ENCODE data around the gene NAPEPLD. TPM values are rescaled to one million over a fixed set of nuclear protein-coding genes. Genes with fewer than 3 reads are reported as not detected.
A peak's percentile ranks its signal among the peaks of the same experiment; 100 is the strongest.
"Not testable (repeated sequence)": the region's sequence is repeated elsewhere in the genome, so short reads cannot be mapped to it uniquely, and the experiment has no call there.

Gene NAPEPLD
- total RNA-seq, 1 experiment from 2014 or later = 22.6 TPM

- CTCF ChIA-PET = no interaction called here
Measured at GRCh38 chr7:103079836-103080235, 69.1 kb downstream of the NAPEPLD start.

GRCh38 chr7:103078226-103078625, 70.7 kb downstream of the NAPEPLD start:
- H3K4me2 ChIP-seq; DNase-seq; H3K9me2 ChIP-seq (ENCODE audit: insufficient read depth); H3K27me3 ChIP-seq (ENCODE audit: insufficient read depth, low read depth); BruUV-seq (replicated peaks); H3K36me3 ChIP-seq (ENCODE audit: low read depth); CTCF ChIA-PET; H4K20me1 ChIP-seq (ENCODE audit: insufficient read depth); H2AFZ ChIP-seq; H3K4me3 ChIP-seq; H3K9me3 ChIP-seq (ENCODE audit: insufficient read depth, low read depth); POLR2A ChIA-PET (ENCODE audit: unreplicated experiment); H3K27ac ChIP-seq: not testable (repeated sequence)
- Histone ChIP-seq H3F3A (ENCODE audit: insufficient read depth, low read depth) (peaks cover 21% of the 10 kb centered on the region; the same call in 1 of the 2 replicates), H3K4me1 (replicated peaks; ENCODE audit: insufficient read depth) (peaks cover 21% of the 10 kb centered on the region), H3K79me2 (ENCODE audit: low read depth) (peaks cover 54% of the 10 kb centered on the region)
- intact Hi-C loops (cut with micrococcal nuclease; ENCODE audit: unreplicated experiment) = loop anchor here (5.0 to 10.0 kb wide), 2 partner anchors 329 to 333 kb away; partner anchors contain the start of gene FAM185A

More at GRCh38 chr7:103079836-103080235, 69.1 kb downstream of the NAPEPLD start:
- H4K20me1 ChIP-seq (ENCODE audit: insufficient read depth) = no peaks in the 10 kb centered on the region; the same call in 1 of the 2 replicates
- no peaks in the 10 kb centered on the region for H3K9me3 ChIP-seq (ENCODE audit: insufficient read depth, low read depth)
- no peak overlapping the region for H2AFZ ChIP-seq
- H3K27ac ChIP-seq = no peak overlapping the region
- peaks cover 9% of the 10 kb centered on the region; the same call in 1 of the 2 replicates for H3F3A ChIP-seq (ENCODE audit: insufficient read depth, low read depth)
- peaks cover 54% of the 10 kb centered on the region for H3K79me2 ChIP-seq (ENCODE audit: low read depth)
- H3K4me3 ChIP-seq = no peak overlapping the region
- no peak overlapping the region for H3K4me2 ChIP-seq
- H3K36me3 ChIP-seq (ENCODE audit: low read depth) = peaks cover 3% of the 10 kb centered on the region; the same call in 1 of the 2 replicates
- POLR2A ChIA-PET (ENCODE audit: unreplicated experiment) = no interaction called here
- no peaks in the 10 kb centered on the region for H3K27me3 ChIP-seq (ENCODE audit: insufficient read depth, low read depth)
- H3K4me1 ChIP-seq (replicated peaks; ENCODE audit: insufficient read depth) = peaks cover 14% of the 10 kb centered on the region
- intact Hi-C loops (cut with micrococcal nuclease; ENCODE audit: unreplicated experiment) = loop anchor here (5.0 to 10.0 kb wide), 2 partner anchors 327 to 335 kb away; partner anchors contain the start of gene FAM185A
- H3K9me2 ChIP-seq (ENCODE audit: insufficient read depth) = no peaks in the 10 kb centered on the region
- BruUV-seq (replicated peaks) = no TSS peak
- DNase-seq = no peak
- no peak for TF ChIP-seq EZH2 (IDR thresholded peaks at IDR 0.05; ENCODE audit: low read depth)
- TF ChIP-seq CTCF (conservative IDR thresholded peaks at IDR 0.05) = no peak

- Histone ChIP-seq H3K9me3 (ENCODE audit: insufficient read depth, low read depth) (no peaks in the 10 kb centered on the region), H3K4me2 (peak overlapping the region; percentile 90; the same call in 1 of the 2 replicates), H4K20me1 (ENCODE audit: insufficient read depth) (no peaks in the 10 kb centered on the region; the same call in 1 of the 2 replicates), H3K4me1 (replicated peaks; ENCODE audit: insufficient read depth) (peaks cover 26% of the 10 kb centered on the region), H3K27ac (no peak overlapping the region), H3K36me3 (ENCODE audit: low read depth) (no peaks in the 10 kb centered on the region), H3K4me3 (no peak overlapping the region), H2AFZ (no peak overlapping the region), H3K27me3 (ENCODE audit: insufficient read depth, low read depth) (no peaks in the 10 kb centered on the region), H3K79me2 (ENCODE audit: low read depth) (peaks cover 54% of the 10 kb centered on the region), H3F3A (ENCODE audit: insufficient read depth, low read depth) (peaks cover 22% of the 10 kb centered on the region; the same call in 1 of the 2 replicates), H3K9me2 (ENCODE audit: insufficient read depth) (no peaks in the 10 kb centered on the region)
- ChIA-PET POLR2A (ENCODE audit: unreplicated experiment) (no interaction called here), CTCF (interaction anchor here (0.6 kb wide), 1 partner anchor 11 kb away, joined by 5 read pairs; no protein-coding TSS in a partner anchor)
- BruUV-seq (replicated peaks) = no TSS peak
- DNase-seq = no peak
- intact Hi-C loops (cut with micrococcal nuclease; ENCODE audit: unreplicated experiment) = loop anchor here (5.0 to 10.0 kb wide), 2 partner anchors 330 to 333 kb away; partner anchors contain the start of gene FAM185A
- TF ChIP-seq CTCF (conservative IDR thresholded peaks at IDR 0.05) = no peak
Measured at GRCh38 chr7:103077318-103077717, 71.6 kb downstream of the NAPEPLD start.

Data from PC-9 (cell line).